DLD1 (cell line): ENCODE results near the gene SIX2.

ENCODE experiments used
- in situ Hi-C: cut with HindIII; loops from 2 replicates; pipeline ENCODE4 v1.10.0; 2017; ENCODE audit warnings: low sequenced_read_pairs

SIX2 gene

GRCh38 chr2:45020439-45020838 lies 11.2 kb upstream of the SIX2 start:
- in situ Hi-C loops: no loop called here

GRCh38 chr2:45018023-45018422 lies 8.8 kb upstream of the SIX2 start:
- in situ Hi-C loops: loop anchor here (10.0 kb wide), 1 partner anchor 527 kb away; no protein-coding TSS in a partner anchor

GRCh38 chr2:45014831-45015230 lies 5.6 kb upstream of the SIX2 start:
- in situ Hi-C loops: loop anchor here (10.0 kb wide), 1 partner anchor 530 kb away; no protein-coding TSS in a partner anchor

GRCh38 chr2:45014016-45014702 lies 4.9 kb upstream of the SIX2 start:
- in situ Hi-C loops: loop anchor here (10.0 kb wide), 1 partner anchor 531 kb away; no protein-coding TSS in a partner anchor

- in situ Hi-C loops: loop anchor here (10.0 kb wide), 1 partner anchor 531 kb away; no protein-coding TSS in a partner anchor
Observed at GRCh38 chr2:45013229-45014015, 4.2 kb upstream of the SIX2 start.

GRCh38 chr2:45012733-45013132 lies 3.5 kb upstream of the SIX2 start:
- in situ Hi-C loops: loop anchor here (10.0 kb wide), 1 partner anchor 532 kb away; no protein-coding TSS in a partner anchor

- in situ Hi-C loops: loop anchor here (10.0 kb wide), 1 partner anchor 533 kb away; no protein-coding TSS in a partner anchor
Observed at GRCh38 chr2:45011621-45012602, 2.7 kb upstream of the SIX2 start.

GRCh38 chr2:45011121-45011520 lies 1.9 kb upstream of the SIX2 start:
- in situ Hi-C loops: loop anchor here (10.0 kb wide), 1 partner anchor 534 kb away; no protein-coding TSS in a partner anchor

- in situ Hi-C loops: loop anchor here (10.0 kb wide), 1 partner anchor 534 kb away; no protein-coding TSS in a partner anchor
Observed at GRCh38 chr2:45010702-45011012, 1.4 kb upstream of the SIX2 start.

- in situ Hi-C loops: loop anchor here (10.0 kb wide), 1 partner anchor 535 kb away; no protein-coding TSS in a partner anchor
Observed at GRCh38 chr2:45009928-45010701, 863 bp upstream of the SIX2 start.

- in situ Hi-C loops: no loop called here
Observed at GRCh38 chr2:45008296-45009129, 739 bp downstream of the SIX2 start.

- in situ Hi-C loops: no loop called here
Observed at GRCh38 chr2:45007961-45008295, 1.3 kb downstream of the SIX2 start.

- in situ Hi-C loops: no loop called here
Observed at GRCh38 chr2:45006942-45007287, 2.3 kb downstream of the SIX2 start.

- in situ Hi-C loops: no loop called here
Observed at GRCh38 chr2:45006041-45006941, 3.0 kb downstream of the SIX2 start.

GRCh38 chr2:45005261-45006002 lies 3.8 kb downstream of the SIX2 start:
- in situ Hi-C loops: no loop called here

GRCh38 chr2:45004562-45005191 lies 4.6 kb downstream of the SIX2 start:
- in situ Hi-C loops: no loop called here
